GM12878 (cell line): Measurements from ENCODE around the gene MICAL3.

Source experiments
- EP300 ChIP-seq, 2 experiments: fragments of 150-350 bp in 1 of 2; IDR thresholded peaks; 2 replicates each; pipeline ENCODE4 v1.6.1; 2011 to 2012; ENCODE audit warnings: low read depth in 2 of 2, low read length in 2 of 2, borderline replicate concordance in 1 of 2, improper control_type of control experiment in 1 of 2, inconsistent platforms in 1 of 2; ENCODE audit not compliant: control insufficient read depth in 1 of 2
- TF ChIP-seq, protein P1 (sequence below), 3 experiments: IDR thresholded peaks in 2 of 3; conservative IDR thresholded peaks in 1 of 3; 2 replicates each; pipeline ENCODE4 v1.5.1; 2011; ENCODE audit warnings: low read depth in 3 of 3, low read length in 3 of 3, mild to moderate bottlenecking in 3 of 3, control low read depth in 2 of 3, moderate library complexity in 2 of 3, inconsistent platforms in 1 of 3, mixed read lengths in 1 of 3; ENCODE audit not compliant: control insufficient read depth in 2 of 3, insufficient read depth in 1 of 3; ENCODE audit errors: extremely low read depth in 1 of 3
- TF ChIP-seq, protein P2 (sequence below): fragments of 450-650 bp; formaldehyde crosslinking; IDR thresholded peaks from 2 replicates; pipeline ENCODE4 v1.4.0; 2020; ENCODE audit warnings: mild to moderate bottlenecking, moderate library complexity

DNA sequence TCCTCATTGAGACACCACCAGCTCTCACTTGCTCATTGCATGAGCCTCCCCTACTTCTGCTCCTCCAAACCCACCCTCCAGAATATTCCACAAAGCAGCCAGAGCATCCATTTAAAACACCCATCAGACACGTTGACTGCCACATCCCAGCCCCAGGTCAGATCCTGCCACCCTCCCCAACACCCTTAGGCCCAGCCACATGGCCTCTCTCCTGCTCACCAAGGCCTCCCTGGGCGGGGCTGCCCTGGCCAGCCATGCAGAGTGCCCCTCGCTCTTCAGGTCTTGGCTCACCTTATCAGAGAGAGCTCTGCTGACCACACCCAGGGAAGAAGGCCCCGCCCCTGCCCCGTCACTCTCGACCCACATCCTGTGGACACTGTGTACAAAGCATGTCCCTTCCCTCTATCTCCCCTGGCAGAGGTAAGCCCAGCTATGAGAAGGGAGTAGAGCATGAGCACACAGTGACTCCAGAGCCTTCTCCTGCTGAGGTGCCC is 106.8 kb downstream of the MICAL3 start:
- TF ChIP-seq, protein P1, sequence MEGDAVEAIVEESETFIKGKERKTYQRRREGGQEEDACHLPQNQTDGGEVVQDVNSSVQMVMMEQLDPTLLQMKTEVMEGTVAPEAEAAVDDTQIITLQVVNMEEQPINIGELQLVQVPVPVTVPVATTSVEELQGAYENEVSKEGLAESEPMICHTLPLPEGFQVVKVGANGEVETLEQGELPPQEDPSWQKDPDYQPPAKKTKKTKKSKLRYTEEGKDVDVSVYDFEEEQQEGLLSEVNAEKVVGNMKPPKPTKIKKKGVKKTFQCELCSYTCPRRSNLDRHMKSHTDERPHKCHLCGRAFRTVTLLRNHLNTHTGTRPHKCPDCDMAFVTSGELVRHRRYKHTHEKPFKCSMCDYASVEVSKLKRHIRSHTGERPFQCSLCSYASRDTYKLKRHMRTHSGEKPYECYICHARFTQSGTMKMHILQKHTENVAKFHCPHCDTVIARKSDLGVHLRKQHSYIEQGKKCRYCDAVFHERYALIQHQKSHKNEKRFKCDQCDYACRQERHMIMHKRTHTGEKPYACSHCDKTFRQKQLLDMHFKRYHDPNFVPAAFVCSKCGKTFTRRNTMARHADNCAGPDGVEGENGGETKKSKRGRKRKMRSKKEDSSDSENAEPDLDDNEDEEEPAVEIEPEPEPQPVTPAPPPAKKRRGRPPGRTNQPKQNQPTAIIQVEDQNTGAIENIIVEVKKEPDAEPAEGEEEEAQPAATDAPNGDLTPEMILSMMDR (IDR thresholded peaks at IDR 0.05 in 2 of 3, conservative IDR thresholded peaks at IDR 0.05 in 1 of 3; ENCODE audit: control insufficient read depth in 2 of 3, extremely low read depth in 1 of 3, insufficient read depth in 1 of 3, low read depth in 3 of 3, low read length in 3 of 3), result no peak
- TF ChIP-seq EP300 (IDR thresholded peaks at IDR 0.05; ENCODE audit: borderline replicate concordance in 1 of 2, control insufficient read depth in 1 of 2, low read depth in 2 of 2, low read length in 2 of 2), result no peak
- TF ChIP-seq, protein P2, sequence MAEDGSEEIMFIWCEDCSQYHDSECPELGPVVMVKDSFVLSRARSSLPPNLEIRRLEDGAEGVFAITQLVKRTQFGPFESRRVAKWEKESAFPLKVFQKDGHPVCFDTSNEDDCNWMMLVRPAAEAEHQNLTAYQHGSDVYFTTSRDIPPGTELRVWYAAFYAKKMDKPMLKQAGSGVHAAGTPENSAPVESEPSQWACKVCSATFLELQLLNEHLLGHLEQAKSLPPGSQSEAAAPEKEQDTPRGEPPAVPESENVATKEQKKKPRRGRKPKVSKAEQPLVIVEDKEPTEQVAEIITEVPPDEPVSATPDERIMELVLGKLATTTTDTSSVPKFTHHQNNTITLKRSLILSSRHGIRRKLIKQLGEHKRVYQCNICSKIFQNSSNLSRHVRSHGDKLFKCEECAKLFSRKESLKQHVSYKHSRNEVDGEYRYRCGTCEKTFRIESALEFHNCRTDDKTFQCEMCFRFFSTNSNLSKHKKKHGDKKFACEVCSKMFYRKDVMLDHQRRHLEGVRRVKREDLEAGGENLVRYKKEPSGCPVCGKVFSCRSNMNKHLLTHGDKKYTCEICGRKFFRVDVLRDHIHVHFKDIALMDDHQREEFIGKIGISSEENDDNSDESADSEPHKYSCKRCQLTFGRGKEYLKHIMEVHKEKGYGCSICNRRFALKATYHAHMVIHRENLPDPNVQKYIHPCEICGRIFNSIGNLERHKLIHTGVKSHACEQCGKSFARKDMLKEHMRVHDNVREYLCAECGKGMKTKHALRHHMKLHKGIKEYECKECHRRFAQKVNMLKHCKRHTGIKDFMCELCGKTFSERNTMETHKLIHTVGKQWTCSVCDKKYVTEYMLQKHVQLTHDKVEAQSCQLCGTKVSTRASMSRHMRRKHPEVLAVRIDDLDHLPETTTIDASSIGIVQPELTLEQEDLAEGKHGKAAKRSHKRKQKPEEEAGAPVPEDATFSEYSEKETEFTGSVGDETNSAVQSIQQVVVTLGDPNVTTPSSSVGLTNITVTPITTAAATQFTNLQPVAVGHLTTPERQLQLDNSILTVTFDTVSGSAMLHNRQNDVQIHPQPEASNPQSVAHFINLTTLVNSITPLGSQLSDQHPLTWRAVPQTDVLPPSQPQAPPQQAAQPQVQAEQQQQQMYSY (CRISPR knock-in tag), result no peak
